Measurements from ENCODE around the gene ACOX3. TPM values are rescaled to one million over a fixed set of nuclear protein-coding genes. Genes with fewer than 3 reads are reported as not detected.

The ACOX3 gene
- total RNA-seq, 1 experiment from 2014 or later, result 12.2 TPM

DNA sequence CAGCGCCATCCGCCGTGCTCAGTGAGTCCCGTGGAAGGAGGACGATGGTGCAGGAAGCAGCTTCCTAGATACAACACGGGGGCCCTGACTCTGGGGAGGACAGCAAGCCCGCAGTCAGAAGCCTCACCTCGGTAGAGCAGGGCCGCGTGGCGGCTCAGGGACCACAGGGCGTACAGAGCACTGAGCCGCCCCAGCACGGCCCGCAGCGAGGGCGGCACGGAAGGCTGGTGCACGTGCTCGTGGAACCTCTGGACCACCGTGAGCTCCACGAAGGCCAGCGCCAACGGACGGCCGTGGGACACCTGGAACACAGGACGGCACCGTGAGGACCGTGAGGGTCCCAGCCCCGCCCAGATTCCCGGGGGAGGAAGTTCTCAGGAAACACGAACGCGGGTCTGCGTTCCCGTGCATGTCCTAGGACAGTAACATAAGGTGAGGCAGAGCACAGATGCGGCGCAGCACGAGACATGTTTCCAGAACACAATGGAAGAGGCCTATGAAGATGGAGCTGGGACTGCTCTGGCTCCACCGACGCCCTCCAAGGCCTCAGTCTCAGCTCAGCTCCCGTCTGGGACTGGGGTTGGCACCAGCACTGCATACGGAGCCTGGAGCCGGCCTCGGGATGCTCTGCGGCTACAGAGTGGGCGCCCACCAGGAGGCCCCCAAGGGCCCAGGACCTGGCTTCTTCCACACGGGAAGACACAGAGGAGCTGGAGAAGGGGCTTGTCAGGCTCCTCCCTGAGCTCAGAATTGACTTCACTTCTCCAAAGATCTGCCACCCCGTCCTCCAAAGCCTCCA, 65.5 kb downstream of the ACOX3 start:
- Histone ChIP-seq H3K4me2 (ENCODE audit: low read length) (no peak overlapping the region), H3K4me1 (ENCODE audit: insufficient read depth, low read length) (no peaks in the 10 kb centered on the region), H3K9ac (ENCODE audit: low read length) (no peak overlapping the region), H3K9me3 (ENCODE audit: low read length) (no peaks in the 10 kb centered on the region), H3F3A (ENCODE audit: low read length, unreplicated experiment) (no peaks in the 10 kb centered on the region), H3K79me2 (ENCODE audit: low read length) (no peaks in the 10 kb centered on the region), H3K36me3 (ENCODE audit: low read depth, low read length) (no peaks in the 10 kb centered on the region), H4K20me1 (ENCODE audit: low read length) (no peaks in the 10 kb centered on the region), H3K27ac (ENCODE audit: low read length) (no peak overlapping the region), H3K27me3 (ENCODE audit: low read length) (no peaks in the 10 kb centered on the region), H3K9me2 (replicated peaks; ENCODE audit: low read length) (no peaks in the 10 kb centered on the region), H3K4me3 (ENCODE audit: low read length) (no peak overlapping the region), H2AFZ (ENCODE audit: low read length) (no peak overlapping the region)
- ATAC-seq, result no peak
- DNase-seq, result no peak
- BruUV-seq (replicated peaks), result no TSS peak
- intact Hi-C loops (cut with micrococcal nuclease), result no loop called here
- TF ChIP-seq, protein P1, sequence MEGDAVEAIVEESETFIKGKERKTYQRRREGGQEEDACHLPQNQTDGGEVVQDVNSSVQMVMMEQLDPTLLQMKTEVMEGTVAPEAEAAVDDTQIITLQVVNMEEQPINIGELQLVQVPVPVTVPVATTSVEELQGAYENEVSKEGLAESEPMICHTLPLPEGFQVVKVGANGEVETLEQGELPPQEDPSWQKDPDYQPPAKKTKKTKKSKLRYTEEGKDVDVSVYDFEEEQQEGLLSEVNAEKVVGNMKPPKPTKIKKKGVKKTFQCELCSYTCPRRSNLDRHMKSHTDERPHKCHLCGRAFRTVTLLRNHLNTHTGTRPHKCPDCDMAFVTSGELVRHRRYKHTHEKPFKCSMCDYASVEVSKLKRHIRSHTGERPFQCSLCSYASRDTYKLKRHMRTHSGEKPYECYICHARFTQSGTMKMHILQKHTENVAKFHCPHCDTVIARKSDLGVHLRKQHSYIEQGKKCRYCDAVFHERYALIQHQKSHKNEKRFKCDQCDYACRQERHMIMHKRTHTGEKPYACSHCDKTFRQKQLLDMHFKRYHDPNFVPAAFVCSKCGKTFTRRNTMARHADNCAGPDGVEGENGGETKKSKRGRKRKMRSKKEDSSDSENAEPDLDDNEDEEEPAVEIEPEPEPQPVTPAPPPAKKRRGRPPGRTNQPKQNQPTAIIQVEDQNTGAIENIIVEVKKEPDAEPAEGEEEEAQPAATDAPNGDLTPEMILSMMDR (conservative IDR thresholded peaks at IDR 0.05; ENCODE audit: low read depth, low read length), result no peak
- no peak for TF ChIP-seq EZH2 (IDR thresholded peaks at IDR 0.05; ENCODE audit: low read length, unreplicated experiment)
- no peak for TF ChIP-seq EZH2phosphoT487 (IDR thresholded peaks at IDR 0.05; ENCODE audit: borderline replicate concordance, low read length)
- ChIA-PET CTCF (no interaction called here), POLR2A (ENCODE audit: unreplicated experiment) (no interaction called here)

- no peaks in the 10 kb centered on the region for H3K9me2 ChIP-seq (replicated peaks; ENCODE audit: low read length)
- DNase-seq, result no peak
- no peaks in the 10 kb centered on the region for H3K27me3 ChIP-seq (ENCODE audit: low read length)
- H3K4me3 ChIP-seq (ENCODE audit: low read length), result no peak overlapping the region
- no peak overlapping the region for H3K4me2 ChIP-seq (ENCODE audit: low read length)
- H3K79me2 ChIP-seq (ENCODE audit: low read length), result no peaks in the 10 kb centered on the region
- no peaks in the 10 kb centered on the region for H3K9me3 ChIP-seq (ENCODE audit: low read length)
- no peak overlapping the region for H2AFZ ChIP-seq (ENCODE audit: low read length)
- ATAC-seq, result no peak
- no peak overlapping the region for H3K9ac ChIP-seq (ENCODE audit: low read length)
- H3F3A ChIP-seq (ENCODE audit: low read length, unreplicated experiment), result no peaks in the 10 kb centered on the region
- POLR2A ChIA-PET (ENCODE audit: unreplicated experiment), result no interaction called here
- CTCF ChIA-PET, result no interaction called here
- TF ChIP-seq EZH2 (IDR thresholded peaks at IDR 0.05; ENCODE audit: low read length, unreplicated experiment), result no peak
- no peak for TF ChIP-seq EZH2phosphoT487 (IDR thresholded peaks at IDR 0.05; ENCODE audit: borderline replicate concordance, low read length)
- TF ChIP-seq, protein P1 (conservative IDR thresholded peaks at IDR 0.05; ENCODE audit: low read depth, low read length), result no peak
- no peaks in the 10 kb centered on the region for H4K20me1 ChIP-seq (ENCODE audit: low read length)
- H3K4me1 ChIP-seq (ENCODE audit: insufficient read depth, low read length), result no peaks in the 10 kb centered on the region
- intact Hi-C loops (cut with micrococcal nuclease), result no loop called here
- no peak overlapping the region for H3K27ac ChIP-seq (ENCODE audit: low read length)
- H3K36me3 ChIP-seq (ENCODE audit: low read depth, low read length), result no peaks in the 10 kb centered on the region
- no TSS peak for BruUV-seq (replicated peaks)
Measured at GRCh38 chr4:8373973-8374545, 66.5 kb downstream of the ACOX3 start.
